ENCODE results near the gene ANKRD23. TPM values are rescaled to one million over a fixed set of nuclear protein-coding genes. Genes with fewer than 3 reads are reported as not detected.
"Not testable (repeated sequence)": the region's sequence is repeated elsewhere in the genome, so short reads cannot be mapped to it uniquely, and the experiment has no call there.

ANKRD23 gene
- total RNA-seq, 3 donors from 2014 or later (not counting 1 experiment from before 2014, with no cell fraction given), result 8.3 to 11.2 (median 10.1) TPM

GRCh38 chr2:96797066-96797625 lies 46.7 kb downstream of the ANKRD23 start:
- Mint-ChIP-seq H3K9me3 (no peaks in the 10 kb centered on the region), H3K36me3 (no peaks in the 10 kb centered on the region), H3K27me3 (ENCODE audit: low read depth in 2 of 2) (no peaks in the 10 kb centered on the region), H3K4me3 (no peak overlapping the region), H3K27ac (no peak overlapping the region), H3K4me1 (peaks cover 0 to 9% of the 10 kb centered on the region in 2 donors)
- H3K27me3 ChIP-seq (ENCODE audit: control insufficient read depth, insufficient read depth, low read length), result no peaks in the 10 kb centered on the region
- H3K9me3 ChIP-seq (ENCODE audit: control insufficient read depth, insufficient read depth, low read length), result no peaks in the 10 kb centered on the region
- H3K36me3 ChIP-seq (ENCODE audit: control insufficient read depth, insufficient read depth, low read length), result peaks cover 9% of the 10 kb centered on the region
- peaks cover 15% of the 10 kb centered on the region for H3K4me1 ChIP-seq (ENCODE audit: control insufficient read depth, insufficient read depth, low read length)
- 97% methylated on average over 23 of the region's 23 CpGs for WGBS (ENCODE audit: insufficient coverage)
- no peak for TF ChIP-seq CTCF (IDR thresholded peaks at IDR 0.05)
- intact Hi-C loops (cut with micrococcal nuclease), result no loop called here
- no peak for ATAC-seq
- H3K4me3 ChIP-seq (ENCODE audit: low read length), result no peak overlapping the region
- DNase-seq, result no peak
- H3K27ac ChIP-seq (ENCODE audit: low read length), result no peak overlapping the region

GRCh38 chr2:96796497-96796896 lies 47.3 kb downstream of the ANKRD23 start:
- H3K9me3 Mint-ChIP-seq; H3K36me3 ChIP-seq (ENCODE audit: control insufficient read depth, insufficient read depth, low read length); H3K4me3 Mint-ChIP-seq; H3K4me1 Mint-ChIP-seq; H3K9me3 ChIP-seq (ENCODE audit: control insufficient read depth, insufficient read depth, low read length); H3K27me3 ChIP-seq (ENCODE audit: control insufficient read depth, insufficient read depth, low read length); H3K27ac Mint-ChIP-seq; H3K4me3 ChIP-seq (ENCODE audit: low read length); H3K4me1 ChIP-seq (ENCODE audit: control insufficient read depth, insufficient read depth, low read length); H3K36me3 Mint-ChIP-seq; DNase-seq; ATAC-seq; H3K27me3 Mint-ChIP-seq (ENCODE audit: low read depth in 2 of 2); intact Hi-C loops (cut with micrococcal nuclease); H3K27ac ChIP-seq (ENCODE audit: low read length): not testable (repeated sequence)
- WGBS (ENCODE audit: insufficient coverage), result 88% methylated on average over 6 of the region's 6 CpGs

- DNase-seq (no peak), ATAC-seq (no peak)
- intact Hi-C loops (cut with micrococcal nuclease), result no loop called here
- Histone ChIP-seq H3K27ac (ENCODE audit: low read length) (no peak overlapping the region), H3K9me3 (ENCODE audit: control insufficient read depth, insufficient read depth, low read length) (no peaks in the 10 kb centered on the region), H3K4me3 (ENCODE audit: low read length) (no peak overlapping the region), H3K36me3 (ENCODE audit: control insufficient read depth, insufficient read depth, low read length) (peaks cover 9% of the 10 kb centered on the region), H3K4me1 (ENCODE audit: control insufficient read depth, insufficient read depth, low read length) (no peaks in the 10 kb centered on the region), H3K27me3 (ENCODE audit: control insufficient read depth, insufficient read depth, low read length) (no peaks in the 10 kb centered on the region)
- H3K27me3 Mint-ChIP-seq (ENCODE audit: low read depth in 2 of 2), result no peaks in the 10 kb centered on the region
- H3K4me1 Mint-ChIP-seq, result peaks cover 0 to 9% of the 10 kb centered on the region in 2 donors
- no peak overlapping the region for H3K27ac Mint-ChIP-seq
- TF ChIP-seq CTCF (IDR thresholded peaks at IDR 0.05), result no peak
- H3K4me3 Mint-ChIP-seq, result no peak overlapping the region
- no peaks in the 10 kb centered on the region for H3K9me3 Mint-ChIP-seq
- 97% methylated on average over 5 of the region's 6 CpGs for WGBS (ENCODE audit: insufficient coverage)
- no peaks in the 10 kb centered on the region for H3K36me3 Mint-ChIP-seq
Measured at GRCh38 chr2:96795076-96795475, 48.7 kb downstream of the ANKRD23 start.

- Mint-ChIP-seq H3K36me3 (no peaks in the 10 kb centered on the region), H3K27me3 (ENCODE audit: low read depth in 2 of 2) (no peaks in the 10 kb centered on the region), H3K27ac (peak overlapping the region in 1 of 2 donors; percentile 53), H3K4me3 (no peak overlapping the region), H3K4me1 (peaks cover 0 to 9% of the 10 kb centered on the region in 2 donors), H3K9me3 (no peaks in the 10 kb centered on the region)
- no peak for ATAC-seq
- DNase-seq, result no peak
- 94% methylated on average over 17 of the region's 17 CpGs for WGBS (ENCODE audit: insufficient coverage)
- Histone ChIP-seq H3K9me3 (ENCODE audit: control insufficient read depth, insufficient read depth, low read length) (no peaks in the 10 kb centered on the region), H3K36me3 (ENCODE audit: control insufficient read depth, insufficient read depth, low read length) (peaks cover 3% of the 10 kb centered on the region), H3K27ac (ENCODE audit: low read length) (no peak overlapping the region), H3K27me3 (ENCODE audit: control insufficient read depth, insufficient read depth, low read length) (no peaks in the 10 kb centered on the region), H3K4me1 (ENCODE audit: control insufficient read depth, insufficient read depth, low read length) (no peaks in the 10 kb centered on the region), H3K4me3 (ENCODE audit: low read length) (no peak overlapping the region)
- intact Hi-C loops (cut with micrococcal nuclease), result no loop called here
- no peak for TF ChIP-seq CTCF (IDR thresholded peaks at IDR 0.05)
Measured at GRCh38 chr2:96792772-96793749, 50.8 kb downstream of the ANKRD23 start.

All from natural killer cell (primary cell).